ENCODE data around the gene NF1. TPM values are rescaled to one million over a fixed set of nuclear protein-coding genes. Genes with fewer than 3 reads are reported as not detected.

The NF1 gene
- total RNA-seq, 4 donors from 2014 or later = 66.8 to 106 (median 95.6) TPM

DNA sequence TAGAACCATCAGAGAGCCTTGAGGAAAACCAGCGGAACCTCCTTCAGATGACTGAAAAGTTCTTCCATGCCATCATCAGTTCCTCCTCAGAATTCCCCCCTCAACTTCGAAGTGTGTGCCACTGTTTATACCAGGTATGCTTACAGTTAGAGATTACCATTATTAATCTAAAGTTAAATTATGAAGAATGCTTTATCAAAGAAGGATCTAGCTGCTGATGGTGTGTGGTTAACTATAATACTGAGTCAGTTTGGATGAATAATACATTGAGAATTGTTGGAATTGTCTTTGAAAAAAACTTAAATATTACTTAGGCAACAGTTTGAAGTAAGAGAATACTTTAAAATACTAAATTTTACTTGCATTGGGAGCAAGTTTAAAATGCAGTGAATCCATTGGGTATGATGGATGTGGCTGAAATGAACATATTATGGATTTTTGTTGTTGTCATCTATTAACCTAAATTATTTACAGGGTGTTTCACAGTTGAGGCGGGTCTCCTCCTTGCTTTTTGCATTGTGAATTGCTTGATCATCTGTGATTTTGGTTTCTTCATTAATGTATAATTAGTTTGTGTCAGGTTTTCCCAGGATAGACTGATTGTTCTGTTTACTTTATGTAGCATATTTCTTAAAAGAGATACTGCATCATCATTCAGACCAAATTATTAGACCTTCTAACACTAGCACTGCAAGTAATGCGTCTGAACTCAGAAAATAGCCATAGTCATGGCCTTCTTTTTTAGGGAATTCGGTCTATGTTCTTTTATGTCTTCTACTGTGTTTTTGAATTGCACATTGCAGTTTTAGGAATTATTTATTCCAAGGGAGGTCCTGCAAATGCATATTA, 154.4 kb downstream of the NF1 start:
- Histone ChIP-seq H3K9me3 (no peaks in the 10 kb centered on the region), H3K27me3 (no peaks in the 10 kb centered on the region), H3K4me3 (no peak overlapping the region), H3K27ac (no peak overlapping the region), H3K4me1 (peaks cover 0 to 3% (median 0%) of the 10 kb centered on the region in 4 donors), H3K36me3 (peaks cover 0 to 15% (median 0%) of the 10 kb centered on the region in 3 donors)
- no peak for DNase-seq
- TF ChIP-seq, protein P1, sequence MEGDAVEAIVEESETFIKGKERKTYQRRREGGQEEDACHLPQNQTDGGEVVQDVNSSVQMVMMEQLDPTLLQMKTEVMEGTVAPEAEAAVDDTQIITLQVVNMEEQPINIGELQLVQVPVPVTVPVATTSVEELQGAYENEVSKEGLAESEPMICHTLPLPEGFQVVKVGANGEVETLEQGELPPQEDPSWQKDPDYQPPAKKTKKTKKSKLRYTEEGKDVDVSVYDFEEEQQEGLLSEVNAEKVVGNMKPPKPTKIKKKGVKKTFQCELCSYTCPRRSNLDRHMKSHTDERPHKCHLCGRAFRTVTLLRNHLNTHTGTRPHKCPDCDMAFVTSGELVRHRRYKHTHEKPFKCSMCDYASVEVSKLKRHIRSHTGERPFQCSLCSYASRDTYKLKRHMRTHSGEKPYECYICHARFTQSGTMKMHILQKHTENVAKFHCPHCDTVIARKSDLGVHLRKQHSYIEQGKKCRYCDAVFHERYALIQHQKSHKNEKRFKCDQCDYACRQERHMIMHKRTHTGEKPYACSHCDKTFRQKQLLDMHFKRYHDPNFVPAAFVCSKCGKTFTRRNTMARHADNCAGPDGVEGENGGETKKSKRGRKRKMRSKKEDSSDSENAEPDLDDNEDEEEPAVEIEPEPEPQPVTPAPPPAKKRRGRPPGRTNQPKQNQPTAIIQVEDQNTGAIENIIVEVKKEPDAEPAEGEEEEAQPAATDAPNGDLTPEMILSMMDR (IDR thresholded peaks at IDR 0.05) = no peak
- no peak for TF ChIP-seq POLR2A (IDR thresholded peaks at IDR 0.05)

DNA sequence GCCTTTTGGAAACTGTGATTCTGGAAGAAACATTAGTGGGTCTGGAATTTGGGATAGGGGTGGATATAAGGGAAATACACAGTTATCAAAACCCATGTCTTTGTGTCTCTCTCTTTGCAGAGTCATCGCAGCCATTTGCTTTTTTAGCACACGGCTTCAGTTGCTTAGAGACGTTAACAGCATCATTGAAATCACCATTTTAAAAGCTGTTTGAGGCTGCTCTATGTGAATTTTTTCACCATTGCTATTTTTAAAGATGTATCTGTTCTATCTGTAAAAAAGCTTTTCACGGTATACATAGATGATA, 155.0 kb downstream of the NF1 start:
- Histone ChIP-seq H3K36me3 (peaks cover 0 to 12% (median 0%) of the 10 kb centered on the region in 3 donors), H3K9me3 (no peaks in the 10 kb centered on the region), H3K27me3 (no peaks in the 10 kb centered on the region), H3K4me3 (no peak overlapping the region), H3K27ac (no peak overlapping the region), H3K4me1 (peaks cover 0 to 3% (median 0%) of the 10 kb centered on the region in 4 donors)
- TF ChIP-seq, protein P1 (IDR thresholded peaks at IDR 0.05) = no peak
- no peak for TF ChIP-seq POLR2A (IDR thresholded peaks at IDR 0.05)
- no peak for DNase-seq

DNA sequence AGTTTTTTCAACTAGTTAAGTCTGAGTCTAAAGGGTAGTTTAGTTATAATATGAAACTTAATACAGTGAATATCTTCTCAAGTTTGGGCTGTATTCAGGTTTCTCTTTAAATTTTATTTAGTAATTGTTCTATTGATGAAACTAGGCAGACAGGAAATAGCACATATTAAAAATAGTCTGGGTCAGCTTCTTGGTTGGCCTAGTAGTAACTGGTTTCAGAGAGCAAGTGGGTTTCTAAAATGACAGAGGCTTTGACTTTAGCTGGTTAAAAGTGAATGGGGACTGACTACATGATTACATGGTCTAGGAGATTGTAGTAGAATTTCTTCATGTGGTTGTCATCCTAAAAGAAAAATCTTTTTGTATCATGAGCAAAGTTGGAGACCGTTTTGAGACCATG, 155.5 kb downstream of the NF1 start:
- Histone ChIP-seq H3K4me1 (peaks cover 0 to 3% (median 0%) of the 10 kb centered on the region in 4 donors), H3K9me3 (no peaks in the 10 kb centered on the region), H3K27ac (no peak overlapping the region), H3K36me3 (peaks cover 0 to 11% (median 0%) of the 10 kb centered on the region in 3 donors), H3K27me3 (no peaks in the 10 kb centered on the region), H3K4me3 (no peak overlapping the region)
- no peak for DNase-seq
- TF ChIP-seq POLR2A (IDR thresholded peaks at IDR 0.05) = no peak
- TF ChIP-seq, protein P1 (IDR thresholded peaks at IDR 0.05) = no peak

DNA sequence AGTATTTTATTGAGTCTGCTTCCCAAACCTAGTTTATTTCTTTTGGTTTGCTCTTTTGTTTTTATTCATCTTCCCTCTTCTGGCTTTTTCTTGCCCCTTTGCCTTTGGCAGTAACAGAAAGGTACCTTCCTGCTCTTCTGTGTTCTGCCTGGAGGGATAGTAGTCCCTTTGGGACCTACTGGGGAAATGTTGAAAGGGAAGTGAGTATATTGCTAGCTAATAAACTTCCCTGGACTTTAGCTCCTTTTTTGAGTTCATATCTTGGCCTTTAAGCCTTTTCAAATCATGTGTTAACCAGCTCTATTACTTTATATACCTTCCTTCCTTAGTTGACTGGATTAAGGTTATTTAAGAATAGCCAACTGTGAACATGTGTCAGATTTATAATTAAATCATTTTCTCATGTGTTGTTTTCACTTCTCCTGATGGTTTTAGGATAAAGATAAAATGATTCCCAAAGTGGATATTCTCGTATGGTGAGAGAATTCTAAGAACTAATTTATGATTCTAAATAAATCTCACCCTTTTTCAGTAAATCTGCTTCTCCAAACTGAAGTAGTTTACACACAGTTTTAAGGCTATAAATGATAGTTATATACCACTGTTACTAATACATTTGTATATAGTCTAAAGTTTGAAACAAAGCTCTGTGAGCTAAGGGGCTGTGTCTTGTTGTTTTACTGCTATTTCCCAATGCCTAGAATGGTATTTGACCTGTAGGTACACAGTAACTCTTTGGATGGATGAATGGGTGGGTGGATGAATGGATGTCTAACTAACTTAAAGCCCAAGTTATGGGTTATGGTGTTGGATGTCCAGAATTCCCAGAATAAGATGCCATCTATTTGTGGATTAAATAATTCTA, 156.6 kb downstream of the NF1 start:
- Histone ChIP-seq H3K27me3 (no peaks in the 10 kb centered on the region), H3K36me3 (peaks cover 0 to 4% (median 0%) of the 10 kb centered on the region in 3 donors), H3K4me3 (no peak overlapping the region), H3K4me1 (peaks cover 0 to 3% (median 0%) of the 10 kb centered on the region in 4 donors), H3K27ac (no peak overlapping the region), H3K9me3 (no peaks in the 10 kb centered on the region)
- DNase-seq = no peak
- TF ChIP-seq, protein P1 (IDR thresholded peaks at IDR 0.05) = no peak
- TF ChIP-seq POLR2A (IDR thresholded peaks at IDR 0.05) = no peak

DNA sequence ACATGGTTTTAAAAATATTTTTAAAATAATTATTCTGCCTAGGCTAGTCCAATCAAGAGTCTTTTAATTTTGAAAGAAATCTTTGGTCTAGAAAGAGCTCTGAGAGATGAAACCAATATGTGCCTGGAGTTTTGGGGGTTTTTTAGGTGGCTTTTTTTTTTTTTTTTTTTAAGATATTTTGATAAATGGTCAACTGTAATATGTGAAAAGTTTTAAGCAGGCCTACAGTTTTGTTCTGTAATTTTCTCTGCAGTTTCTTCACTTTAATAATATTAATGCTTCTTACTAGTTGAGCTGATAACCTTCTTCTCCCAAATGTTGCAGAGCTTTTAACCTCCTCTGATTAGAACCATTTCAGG, 157.2 kb downstream of the NF1 start:
- peaks cover 0 to 3% (median 0%) of the 10 kb centered on the region in 3 donors for H3K36me3 ChIP-seq
- DNase-seq = no peak
- H3K27me3 ChIP-seq = no peaks in the 10 kb centered on the region
- TF ChIP-seq, protein P1 (IDR thresholded peaks at IDR 0.05) = no peak
- no peak for TF ChIP-seq POLR2A (IDR thresholded peaks at IDR 0.05)
- no peak overlapping the region for H3K4me3 ChIP-seq
- peaks cover 0 to 3% (median 0%) of the 10 kb centered on the region in 4 donors for H3K4me1 ChIP-seq
- no peaks in the 10 kb centered on the region for H3K9me3 ChIP-seq
- H3K27ac ChIP-seq = no peak overlapping the region

All from Peyer's patch (tissue), 4 donors.